Vagina (tissue), 2 donors: ENCODE measurements around the gene MAP3K14. TPM values are rescaled to one million over a fixed set of nuclear protein-coding genes. Genes with fewer than 3 reads are reported as not detected.

ENCODE experiments used
- DNase-seq, 2 donors: peaks; one replicate each; pipeline ENCODE4 v3.0.0-alpha.2; 2017; ENCODE audit errors: extremely low spot score in 2 of 2
- H3K27ac ChIP-seq: fragments of 200-600 bp; sonication (generic); one replicate; pipeline ENCODE4 v1.5.1; 2019
- H3K27me3 ChIP-seq: fragments of 200-600 bp; sonication (generic); one replicate; pipeline ENCODE4 v1.5.1; 2019
- H3K36me3 ChIP-seq, 2 donors: fragments of 200-600 bp; sonication (generic); one replicate each; pipeline ENCODE4 v1.5.1; 2017 to 2019
- H3K4me1 ChIP-seq: fragments of 200-600 bp; sonication (generic); one replicate; pipeline ENCODE4 v1.5.1; 2019
- H3K4me3 ChIP-seq, 2 donors: fragments of 200-600 bp; sonication (generic); 1 replicate in 1 of 2; 2 replicates in 1 of 2; pipeline ENCODE4 v1.5.1; 2016 to 2019
- H3K9me3 ChIP-seq: fragments of 200-600 bp; sonication (generic); one replicate; pipeline ENCODE4 v1.5.1; 2019
- CTCF ChIP-seq, 3 experiments: fragments of 450-650 bp in 2 of 3; fragments of 200-600 bp in 1 of 3; sonication (generic) in 1 of 3; IDR thresholded peaks; one replicate each; pipeline ENCODE4 v1.5.1; 2017 to 2019; ENCODE audit warnings: antibody characterized with exemption in 3 of 3, mild to moderate bottlenecking in 2 of 3, moderate library complexity in 2 of 3
- POLR2A ChIP-seq, 2 donors: fragments of 450-650 bp; IDR thresholded peaks; one replicate each; pipeline ENCODE4 v1.6.1; 2017; ENCODE audit warnings: antibody characterized with exemption in 2 of 2, mild to moderate bottlenecking in 2 of 2, moderate library complexity in 2 of 2
- POLR2AphosphoS5 ChIP-seq, 2 donors: sonication (generic); formaldehyde crosslinking; IDR thresholded peaks; one replicate each; pipeline ENCODE4 v1.9.0; 2017; ENCODE audit warnings: antibody characterized with exemption in 2 of 2, mild to moderate bottlenecking in 2 of 2, low read depth in 1 of 2; ENCODE audit not compliant: insufficient read depth in 1 of 2
- intact Hi-C: fragments of 100-400 bp; cut with DNase I; formaldehyde crosslinking; loops from one replicate; pipeline ENCODE4 v1.15.1; 2023
- total RNA-seq: library from RNA; depleted of rRNA; stranded (reverse); fragments of >200 nt; gene quantifications from one replicate; pipeline ENCODE4 v1.2.3, GENCODE V29; 2016

Gene MAP3K14
- total RNA-seq, 1 donor from 2014 or later, result 9.8 TPM

DNA sequence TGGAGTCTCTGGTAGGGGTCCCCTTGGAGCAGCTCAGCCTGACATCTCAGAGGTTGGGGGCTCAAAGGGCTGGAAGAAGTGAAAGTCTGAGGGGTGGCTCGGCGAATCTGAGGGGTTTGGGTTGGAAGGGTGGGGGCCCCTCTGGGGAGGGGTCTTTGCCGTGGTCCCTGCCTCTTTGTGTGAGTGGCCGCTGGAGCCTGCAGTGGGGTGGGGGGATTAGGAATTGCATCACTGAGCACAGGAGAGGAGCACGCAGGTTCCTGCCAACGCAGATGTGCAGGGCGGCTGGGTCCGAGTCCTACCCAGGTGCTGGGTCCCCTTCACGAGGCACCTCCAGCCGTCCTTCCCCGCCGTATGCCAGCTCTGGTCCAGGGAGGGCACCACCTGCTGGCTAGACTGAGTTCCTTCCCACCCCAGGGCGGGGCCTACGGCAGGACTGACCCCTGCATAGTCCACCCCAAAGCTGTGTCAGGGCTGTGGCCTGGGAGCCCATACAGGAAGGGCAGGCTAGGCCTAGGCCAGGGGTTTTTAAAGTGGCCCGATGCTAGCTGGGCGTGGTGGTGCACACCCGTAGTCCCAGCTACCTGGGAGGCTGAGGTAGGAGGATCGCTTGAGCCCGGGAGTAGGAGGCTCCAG, 85.2 kb downstream of the MAP3K14 start:
- Histone ChIP-seq H3K27me3 (no peaks in the 10 kb centered on the region), H3K4me1 (peaks cover 52% of the 10 kb centered on the region), H3K4me3 (no peak overlapping the region), H3K27ac (peak overlapping the region; percentile 85), H3K36me3 (no peaks in the 10 kb centered on the region), H3K9me3 (no peaks in the 10 kb centered on the region)
- intact Hi-C loops, result no loop called here
- TF ChIP-seq CTCF (IDR thresholded peaks at IDR 0.05), result no peak
- TF ChIP-seq POLR2AphosphoS5 (IDR thresholded peaks at IDR 0.05; ENCODE audit: insufficient read depth in 1 of 2, low read depth in 1 of 2), result no peak
- no peak for TF ChIP-seq POLR2A (IDR thresholded peaks at IDR 0.05)
- no peak for DNase-seq

GRCh38 chr17:45230787-45231480, 85.9 kb downstream of the MAP3K14 start:
- intact Hi-C loops, result no loop called here

DNA sequence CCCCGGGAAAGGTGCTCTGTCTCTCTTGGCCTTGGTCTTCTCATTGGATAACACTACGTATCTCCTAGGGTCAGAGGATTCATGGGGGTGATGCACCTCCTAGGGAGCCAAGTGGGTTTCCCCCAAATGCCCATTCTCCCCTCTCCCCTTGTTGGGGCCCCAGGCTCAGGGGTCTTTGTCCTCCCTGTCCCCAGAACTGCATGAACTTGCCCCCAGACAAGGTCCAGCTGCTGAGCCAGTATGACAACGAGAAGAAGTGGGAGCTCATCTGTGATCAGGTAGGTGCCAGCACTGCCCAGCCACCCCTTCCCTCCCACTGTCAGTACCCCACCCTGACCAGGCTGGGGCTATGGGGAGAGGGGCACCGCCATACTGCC, 86.4 kb downstream of the MAP3K14 start:
- TF ChIP-seq CTCF (IDR thresholded peaks at IDR 0.05), result no peak
- TF ChIP-seq POLR2AphosphoS5 (IDR thresholded peaks at IDR 0.05; ENCODE audit: insufficient read depth in 1 of 2, low read depth in 1 of 2), result no peak
- TF ChIP-seq POLR2A (IDR thresholded peaks at IDR 0.05), result no peak
- Histone ChIP-seq H3K36me3 (no peaks in the 10 kb centered on the region), H3K27me3 (no peaks in the 10 kb centered on the region), H3K27ac (peak overlapping the region; percentile 85), H3K9me3 (no peaks in the 10 kb centered on the region), H3K4me1 (peaks cover 56% of the 10 kb centered on the region), H3K4me3 (no peak overlapping the region)
- no peak for DNase-seq
- intact Hi-C loops, result no loop called here

More at GRCh38 chr17:45230787-45231480, 85.9 kb downstream of the MAP3K14 start:
- Histone ChIP-seq H3K36me3 (no peaks in the 10 kb centered on the region), H3K9me3 (no peaks in the 10 kb centered on the region), H3K27ac (peak overlapping the region; percentile 85), H3K4me3 (no peak overlapping the region), H3K27me3 (no peaks in the 10 kb centered on the region), H3K4me1 (peaks cover 56% of the 10 kb centered on the region)
- TF ChIP-seq POLR2A (IDR thresholded peaks at IDR 0.05) (no peak), POLR2AphosphoS5 (IDR thresholded peaks at IDR 0.05; ENCODE audit: insufficient read depth in 1 of 2, low read depth in 1 of 2) (peak in 1 of 2 donors; percentile 3)
- DNase-seq, result no peak

- H3K27me3 ChIP-seq, result no peaks in the 10 kb centered on the region
- TF ChIP-seq POLR2AphosphoS5 (IDR thresholded peaks at IDR 0.05; ENCODE audit: insufficient read depth in 1 of 2, low read depth in 1 of 2) (no peak), CTCF (IDR thresholded peaks at IDR 0.05) (no peak), POLR2A (IDR thresholded peaks at IDR 0.05) (no peak)
- H3K36me3 ChIP-seq, result no peaks in the 10 kb centered on the region
- no peak overlapping the region for H3K4me3 ChIP-seq
- H3K27ac ChIP-seq, result peak overlapping the region; percentile 85
- intact Hi-C loops, result no loop called here
- H3K4me1 ChIP-seq, result peaks cover 59% of the 10 kb centered on the region
- no peak for DNase-seq
- H3K9me3 ChIP-seq, result no peaks in the 10 kb centered on the region
Measured at GRCh38 chr17:45229681-45230409, 87.0 kb downstream of the MAP3K14 start.

GRCh38 chr17:45228763-45229539, 87.9 kb downstream of the MAP3K14 start:
- H3K4me3 ChIP-seq, result peak overlapping the region in 1 of 2 donors; percentile 17
- peak in 1 of 2 donors; percentile 97 for DNase-seq
- no peaks in the 10 kb centered on the region for H3K9me3 ChIP-seq
- no peaks in the 10 kb centered on the region for H3K27me3 ChIP-seq
- intact Hi-C loops, result no loop called here
- H3K27ac ChIP-seq, result peak overlapping the region; percentile 85
- no peaks in the 10 kb centered on the region for H3K36me3 ChIP-seq
- TF ChIP-seq POLR2A (IDR thresholded peaks at IDR 0.05), result peak in 1 of 2 donors; percentile 28
- peak; percentile 22 to 92 for TF ChIP-seq POLR2AphosphoS5 (IDR thresholded peaks at IDR 0.05; ENCODE audit: insufficient read depth in 1 of 2, low read depth in 1 of 2)
- peak in 1 of 3 experiments; percentile 24 for TF ChIP-seq CTCF (IDR thresholded peaks at IDR 0.05)
- peaks cover 63% of the 10 kb centered on the region for H3K4me1 ChIP-seq
